ENCODE results near the gene RPTOR. TPM values are rescaled to one million over a fixed set of nuclear protein-coding genes. Genes with fewer than 3 reads are reported as not detected.
A peak's percentile ranks its signal among the peaks of the same experiment; 100 is the strongest.

RPTOR gene
- polyA plus RNA-seq, 1 donor from 2014 or later, result 9.9 TPM

DNA sequence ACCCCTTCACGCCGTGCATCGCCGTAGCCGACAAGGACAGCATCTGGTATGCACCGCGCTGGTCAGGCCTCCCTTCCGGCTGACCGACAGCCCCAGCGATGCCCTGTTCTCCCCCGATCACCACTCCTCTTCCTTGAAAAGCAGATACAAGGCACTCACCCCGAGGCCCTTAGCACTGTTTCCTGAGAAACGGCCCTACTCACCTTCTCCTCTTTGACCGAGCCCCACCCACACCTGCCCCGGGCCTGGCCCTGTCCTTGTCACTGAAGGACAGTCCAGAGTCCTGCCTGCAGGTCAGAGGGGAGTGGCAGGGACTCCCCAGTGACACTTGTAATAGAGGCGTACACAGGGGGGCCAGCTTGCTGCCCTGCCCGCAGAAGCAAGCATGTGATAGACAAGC lies 401.1 kb downstream of the RPTOR start:
- Mint-ChIP-seq H3K36me3 (peaks cover 10% of the 10 kb centered on the region), H3K4me1 (peaks cover 0 to 5% (median 2%) of the 10 kb centered on the region in 3 donors), H3K4me3 (no peak overlapping the region), H3K9me3 (no peaks in the 10 kb centered on the region), H3K27ac (peak overlapping the region in 1 of 3 donors; percentile 23), H3K27me3 (no peaks in the 10 kb centered on the region)

GRCh38 chr17:80946449-80946848 lies 401.8 kb downstream of the RPTOR start:
- Mint-ChIP-seq H3K27me3 (no peaks in the 10 kb centered on the region), H3K9me3 (no peaks in the 10 kb centered on the region), H3K36me3 (peaks cover 10% of the 10 kb centered on the region), H3K4me1 (no peaks in the 10 kb centered on the region), H3K27ac (no peak overlapping the region), H3K4me3 (no peak overlapping the region)

- Mint-ChIP-seq H3K4me3 (no peak overlapping the region), H3K9me3 (no peaks in the 10 kb centered on the region), H3K27me3 (no peaks in the 10 kb centered on the region), H3K27ac (peak overlapping the region in 1 of 3 donors; percentile 80), H3K4me1 (peaks cover 0 to under 1% (median 0%) of the 10 kb centered on the region in 3 donors), H3K36me3 (peaks cover 9% of the 10 kb centered on the region)
Measured at GRCh38 chr17:80947200-80947940, 402.7 kb downstream of the RPTOR start.

- Mint-ChIP-seq H3K27me3 (no peaks in the 10 kb centered on the region), H3K4me3 (no peak overlapping the region), H3K36me3 (peaks cover 8% of the 10 kb centered on the region), H3K9me3 (no peaks in the 10 kb centered on the region), H3K4me1 (peaks cover 0 to 3% (median 0%) of the 10 kb centered on the region in 3 donors), H3K27ac (no peak overlapping the region)
Measured at GRCh38 chr17:80948019-80948975, 403.7 kb downstream of the RPTOR start.

GRCh38 chr17:80948976-80949450 lies 404.4 kb downstream of the RPTOR start:
- Mint-ChIP-seq H3K4me1 (peaks cover 0 to 3% (median 0%) of the 10 kb centered on the region in 3 donors), H3K27ac (no peak overlapping the region), H3K27me3 (no peaks in the 10 kb centered on the region), H3K4me3 (no peak overlapping the region), H3K36me3 (peaks cover 10% of the 10 kb centered on the region), H3K9me3 (no peaks in the 10 kb centered on the region)

DNA sequence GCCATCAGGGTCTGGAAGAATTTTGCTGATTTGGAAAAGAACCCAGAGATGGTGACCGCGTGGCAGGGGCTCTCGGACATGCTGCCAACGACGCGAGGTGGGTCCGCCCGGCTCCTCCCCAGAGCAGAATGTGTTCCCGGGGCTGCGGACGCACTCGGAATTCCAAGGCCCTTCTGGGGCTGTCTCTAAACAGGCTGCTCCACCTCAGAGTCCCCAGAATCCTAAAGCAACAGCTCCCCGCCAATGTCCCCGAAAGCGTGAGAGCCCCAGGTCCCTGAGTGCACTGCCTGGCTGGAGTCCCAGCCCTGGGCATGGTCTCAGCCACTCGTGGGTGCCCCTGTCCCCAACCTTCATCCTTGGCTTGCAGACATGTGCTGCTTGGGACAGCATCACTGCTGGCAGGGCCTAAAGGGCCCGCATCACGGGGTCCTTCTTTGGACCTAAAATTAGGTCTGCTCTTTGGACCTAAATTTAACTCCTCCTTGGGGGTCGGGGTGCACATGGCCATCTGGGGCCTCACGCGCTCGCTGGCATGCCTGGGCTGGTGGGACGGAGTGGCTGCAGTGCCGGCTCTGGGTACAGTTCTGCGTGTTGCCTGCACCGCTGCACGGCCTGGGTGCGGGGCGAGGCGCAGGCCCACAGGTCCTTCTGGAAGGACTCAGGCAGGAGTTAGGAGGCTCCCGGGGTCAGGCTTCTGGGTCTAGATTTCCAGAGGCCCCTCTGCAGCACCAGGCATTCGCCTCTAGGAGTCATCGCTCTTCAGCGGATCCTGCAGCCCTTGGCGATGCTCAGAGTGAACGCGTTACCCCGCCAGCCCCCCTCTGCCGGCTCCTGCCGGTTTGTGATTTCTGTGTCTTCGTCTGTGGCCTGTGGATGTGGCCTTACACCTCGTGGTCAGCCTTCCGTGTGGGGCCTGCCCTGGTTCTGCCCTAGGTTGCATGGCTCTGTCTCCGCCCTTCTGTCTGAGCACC lies 405.1 kb downstream of the RPTOR start:
- Mint-ChIP-seq H3K27me3 (no peaks in the 10 kb centered on the region), H3K27ac (no peak overlapping the region), H3K36me3 (peaks cover 9% of the 10 kb centered on the region), H3K4me3 (no peak overlapping the region), H3K9me3 (no peaks in the 10 kb centered on the region), H3K4me1 (peaks cover 0 to 3% (median 0%) of the 10 kb centered on the region in 3 donors)

DNA sequence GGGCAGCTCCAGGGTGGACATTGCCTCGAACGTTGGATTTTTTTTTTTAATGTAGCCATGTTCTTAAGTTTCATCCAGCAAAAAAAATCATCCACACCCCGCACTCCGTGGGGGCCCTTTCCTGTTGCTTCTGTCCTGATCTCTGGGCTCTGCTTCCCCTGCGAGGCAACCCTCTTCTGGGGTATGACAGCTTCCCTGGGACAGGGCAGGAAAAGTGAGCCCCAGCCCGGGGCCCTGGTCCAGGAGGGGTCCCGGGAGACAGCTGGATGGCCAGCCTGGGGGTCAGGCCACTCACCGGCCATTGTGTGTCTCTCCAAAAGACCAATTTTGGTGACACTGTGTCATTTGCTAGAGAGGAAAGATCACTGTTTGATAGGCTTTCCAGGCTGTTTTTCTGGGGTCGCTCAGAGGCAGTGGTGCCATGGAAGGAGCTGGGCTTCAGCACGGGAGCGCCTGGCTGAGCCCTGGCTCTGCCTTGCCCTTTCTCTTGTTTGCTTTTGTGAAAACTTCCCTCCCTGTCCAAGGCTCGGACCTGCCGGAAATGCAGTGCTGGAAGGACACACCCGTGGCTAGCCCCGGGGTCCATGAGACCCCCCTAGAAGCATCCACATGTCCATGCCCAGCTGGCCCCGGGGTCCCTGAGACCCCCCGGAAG lies 406.0 kb downstream of the RPTOR start:
- H3K27ac Mint-ChIP-seq, result no peak overlapping the region
- peaks cover 0 to 5% (median 0%) of the 10 kb centered on the region in 3 donors for H3K4me1 Mint-ChIP-seq
- H3K9me3 Mint-ChIP-seq, result no peaks in the 10 kb centered on the region
- peaks cover 9% of the 10 kb centered on the region for H3K36me3 Mint-ChIP-seq
- no peak overlapping the region for H3K4me3 Mint-ChIP-seq
- no peaks in the 10 kb centered on the region for H3K27me3 Mint-ChIP-seq

GRCh38 chr17:80951121-80952090 lies 406.8 kb downstream of the RPTOR start:
- H3K27ac Mint-ChIP-seq, result no peak overlapping the region
- H3K4me3 Mint-ChIP-seq, result no peak overlapping the region

GRCh38 chr17:80952291-80952690 lies 407.7 kb downstream of the RPTOR start:
- H3K9me3 Mint-ChIP-seq, result no peaks in the 10 kb centered on the region
- peaks cover 0 to 5% (median 1%) of the 10 kb centered on the region in 3 donors for H3K4me1 Mint-ChIP-seq
- no peaks in the 10 kb centered on the region for H3K27me3 Mint-ChIP-seq
- H3K4me3 Mint-ChIP-seq, result no peak overlapping the region
- H3K27ac Mint-ChIP-seq, result no peak overlapping the region
- H3K36me3 Mint-ChIP-seq, result peaks cover 6% of the 10 kb centered on the region

More at GRCh38 chr17:80951121-80952090, 406.8 kb downstream of the RPTOR start:
- Mint-ChIP-seq H3K9me3 (no peaks in the 10 kb centered on the region), H3K36me3 (peaks cover 6% of the 10 kb centered on the region), H3K27me3 (no peaks in the 10 kb centered on the region), H3K4me1 (peaks cover 0 to 5% (median 1%) of the 10 kb centered on the region in 3 donors)

DNA sequence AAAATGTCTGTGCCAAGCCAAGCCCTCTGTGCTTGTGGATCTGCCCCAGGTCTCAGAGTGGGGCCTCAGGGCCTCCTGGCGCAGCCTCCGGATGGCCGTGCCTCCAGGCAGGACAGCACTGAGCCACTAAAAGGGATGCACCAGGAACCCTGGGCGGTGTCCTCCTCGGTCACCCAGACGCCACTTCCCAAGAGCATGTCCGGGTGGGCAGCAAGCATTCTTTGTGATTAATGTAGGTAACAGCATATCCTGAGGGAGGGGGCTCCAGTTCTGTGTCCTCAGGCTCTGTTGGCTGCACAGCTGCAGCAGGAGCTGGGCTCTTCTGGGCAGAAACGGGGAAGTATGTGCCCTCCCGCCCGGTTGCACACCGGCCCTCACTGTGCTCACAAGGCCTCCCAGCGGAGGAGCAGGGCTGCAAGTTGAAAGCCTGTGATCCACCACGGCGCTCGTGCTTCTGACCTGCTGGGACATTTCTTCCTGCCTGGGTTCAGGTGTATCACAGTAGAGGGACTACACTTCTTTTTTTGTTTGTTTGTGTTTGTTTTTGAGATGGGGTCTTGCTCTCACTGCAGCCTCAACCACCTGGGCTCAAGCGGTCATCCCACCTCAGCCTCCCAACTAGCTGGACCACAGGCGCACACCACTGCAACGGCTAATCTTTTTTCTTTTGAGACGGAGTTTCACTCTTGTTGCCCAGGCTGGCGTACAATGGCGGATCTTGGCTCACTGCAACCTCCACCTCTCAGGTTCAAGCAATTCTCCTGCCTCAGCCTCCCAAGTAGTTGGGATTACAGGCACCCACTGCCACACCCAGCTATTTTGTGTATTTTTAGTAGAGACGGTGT lies 409.1 kb downstream of the RPTOR start:
- no peak overlapping the region for H3K27ac Mint-ChIP-seq
- no peaks in the 10 kb centered on the region for H3K27me3 Mint-ChIP-seq
- H3K36me3 Mint-ChIP-seq, result peaks cover 6% of the 10 kb centered on the region
- H3K4me3 Mint-ChIP-seq, result no peak overlapping the region
- H3K4me1 Mint-ChIP-seq, result peaks cover 0 to 5% (median 1%) of the 10 kb centered on the region in 3 donors
- no peaks in the 10 kb centered on the region for H3K9me3 Mint-ChIP-seq

GRCh38 chr17:80955078-80955477 lies 410.4 kb downstream of the RPTOR start:
- Mint-ChIP-seq H3K27ac (peak overlapping the region in 2 of 3 donors; percentile 12), H3K27me3 (no peaks in the 10 kb centered on the region), H3K36me3 (peaks cover 6% of the 10 kb centered on the region), H3K9me3 (no peaks in the 10 kb centered on the region), H3K4me3 (no peak overlapping the region), H3K4me1 (peaks cover 0 to 5% (median 1%) of the 10 kb centered on the region in 3 donors)

DNA sequence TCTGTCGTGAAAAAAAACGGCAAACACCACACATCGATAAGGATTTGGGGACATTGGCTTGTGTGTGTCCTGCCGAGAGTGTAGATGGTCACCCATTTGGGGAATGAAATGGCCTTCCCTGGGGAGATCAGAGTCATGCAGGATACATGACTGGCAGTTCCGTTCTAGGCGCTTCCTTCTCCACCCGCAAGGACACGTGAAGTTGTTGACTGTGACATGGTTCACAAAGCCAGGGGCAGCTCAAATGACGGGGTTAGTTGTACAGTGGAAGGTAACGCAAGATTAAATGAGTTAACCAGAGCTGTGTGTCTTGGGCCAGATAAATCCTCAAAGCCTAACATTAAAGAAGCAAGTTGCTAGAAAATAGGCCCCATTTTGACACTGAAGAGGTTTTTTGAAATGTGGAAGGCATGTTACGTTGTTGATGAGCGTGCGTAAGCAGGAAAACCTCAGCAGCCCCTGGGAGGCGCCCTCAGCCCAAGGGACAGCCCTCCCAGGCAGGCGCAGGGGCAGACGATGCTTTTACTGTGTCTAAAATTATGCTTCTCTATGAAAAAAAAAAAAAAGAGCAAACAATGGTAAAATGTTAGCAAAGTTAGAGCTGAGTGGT lies 411.1 kb downstream of the RPTOR start:
- Mint-ChIP-seq H3K27me3 (no peaks in the 10 kb centered on the region), H3K4me1 (peaks cover 0 to 5% (median 1%) of the 10 kb centered on the region in 3 donors), H3K27ac (peak overlapping the region in 1 of 3 donors; percentile 12), H3K4me3 (peak overlapping the region in 1 of 4 donors; percentile 6), H3K9me3 (no peaks in the 10 kb centered on the region), H3K36me3 (peaks cover 4% of the 10 kb centered on the region)
